ENCODE results near the gene POLA2. TPM values are rescaled to one million over a fixed set of nuclear protein-coding genes. Genes with fewer than 3 reads are reported as not detected.

Gene POLA2
- total and polyA plus RNA-seq, 4 donors = 1.5 to 6.1 (median 3.2) TPM

- peaks cover 0 to 14% (median 9%) of the 10 kb centered on the region in 4 donors for H3K4me1 ChIP-seq (ENCODE audit: control insufficient read depth in 4 of 4, insufficient read depth in 4 of 4, low read length in 3 of 4)
- peaks cover 0 to 2% (median 0%) of the 10 kb centered on the region in 4 donors for H3K36me3 ChIP-seq (ENCODE audit: control insufficient read depth in 4 of 4, insufficient read depth in 3 of 4, low read depth in 1 of 4, low read length in 3 of 4)
- H3K9ac ChIP-seq (ENCODE audit: low read depth in 1 of 2, low read length in 2 of 2) = no peak overlapping the region
- no peaks in the 10 kb centered on the region for H3K9me3 ChIP-seq (ENCODE audit: control insufficient read depth in 4 of 4, low read length in 3 of 4)
- no peak overlapping the region for H3K27ac ChIP-seq (ENCODE audit: low read depth in 1 of 2, low read length in 2 of 2)
- DNase-seq (ENCODE audit: low spot score) = no peak
- no peak for TF ChIP-seq YY1 (IDR thresholded peaks at IDR 0.05)
- TF ChIP-seq NR2F2 (IDR thresholded peaks at IDR 0.05) = no peak
- no peak for TF ChIP-seq HNF4A (conservative IDR thresholded peaks at IDR 0.05)
- TF ChIP-seq HNF4G (IDR thresholded peaks at IDR 0.05) = no peak
- TF ChIP-seq ZBTB33 (IDR thresholded peaks at IDR 0.05) = no peak
- no peak for TF ChIP-seq FOXA1 (IDR thresholded peaks at IDR 0.05)
- TF ChIP-seq ATF3 (IDR thresholded peaks at IDR 0.05) = no peak
- TF ChIP-seq MAX (IDR thresholded peaks at IDR 0.05) = no peak
- TF ChIP-seq SP1 (IDR thresholded peaks at IDR 0.05) = no peak
- TF ChIP-seq CTCF (IDR thresholded peaks at IDR 0.05; ENCODE audit: low read depth, low read length, missing input control) = no peak
- TF ChIP-seq FOXA2 (IDR thresholded peaks at IDR 0.05) = no peak
- TF ChIP-seq RXRA (IDR thresholded peaks at IDR 0.05) = no peak
- whole genome bisulfite sequencing = 87% methylated on average over 8 of the region's 8 CpGs
- no peak overlapping the region for H3K4me3 ChIP-seq (ENCODE audit: low read depth in 1 of 3, low read length in 3 of 3)
- H3K27me3 ChIP-seq (ENCODE audit: control insufficient read depth in 4 of 4, insufficient read depth in 4 of 4, low read length in 3 of 4) = no peaks in the 10 kb centered on the region
Observed at GRCh38 chr11:65223011-65223410, 38.8 kb upstream of the POLA2 start.

GRCh38 chr11:65224930-65225278 is 36.9 kb upstream of the POLA2 start:
- H3K4me3 ChIP-seq (ENCODE audit: low read depth in 1 of 3, low read length in 3 of 3) = no peak overlapping the region
- H3K9me3 ChIP-seq (ENCODE audit: control insufficient read depth in 4 of 4, low read length in 3 of 4) = no peaks in the 10 kb centered on the region
- peak overlapping the region in 1 of 2 donors; percentile 33 for H3K27ac ChIP-seq (ENCODE audit: low read depth in 1 of 2, low read length in 2 of 2)
- H3K36me3 ChIP-seq (ENCODE audit: control insufficient read depth in 4 of 4, insufficient read depth in 3 of 4, low read depth in 1 of 4, low read length in 3 of 4) = no peaks in the 10 kb centered on the region
- TF ChIP-seq FOXA1 (IDR thresholded peaks at IDR 0.05) (no peak), RXRA (IDR thresholded peaks at IDR 0.05) (no peak), FOXA2 (IDR thresholded peaks at IDR 0.05) (no peak), NR2F2 (IDR thresholded peaks at IDR 0.05) (no peak), MAX (IDR thresholded peaks at IDR 0.05) (no peak), YY1 (IDR thresholded peaks at IDR 0.05) (no peak), TAF1 (conservative IDR thresholded peaks at IDR 0.05) (no peak), JUND (IDR thresholded peaks at IDR 0.05) (no peak), HNF4A (conservative IDR thresholded peaks at IDR 0.05) (no peak), CTCF (IDR thresholded peaks at IDR 0.05; ENCODE audit: low read depth, low read length, missing input control) (no peak), RAD21 (IDR thresholded peaks at IDR 0.05) (no peak), ATF3 (IDR thresholded peaks at IDR 0.05) (no peak), HNF4G (IDR thresholded peaks at IDR 0.05) (no peak), GABPA (IDR thresholded peaks at IDR 0.05 in 1 of 2, conservative IDR thresholded peaks at IDR 0.05 in 1 of 2) (no peak), REST (IDR thresholded peaks at IDR 0.05) (no peak), EGR1 (IDR thresholded peaks at IDR 0.05; ENCODE audit: low read depth in 2 of 2) (no peak), SP1 (IDR thresholded peaks at IDR 0.05) (no peak), ZBTB33 (IDR thresholded peaks at IDR 0.05) (no peak)
- WGBS = 74% methylated on average over 5 of the region's 5 CpGs
- no peaks in the 10 kb centered on the region for H3K27me3 ChIP-seq (ENCODE audit: control insufficient read depth in 4 of 4, insufficient read depth in 4 of 4, low read length in 3 of 4)
- peaks cover 0 to 14% (median 9%) of the 10 kb centered on the region in 4 donors for H3K4me1 ChIP-seq (ENCODE audit: control insufficient read depth in 4 of 4, insufficient read depth in 4 of 4, low read length in 3 of 4)
- no peak for DNase-seq (ENCODE audit: low spot score)
- no peak overlapping the region for H3K9ac ChIP-seq (ENCODE audit: low read depth in 1 of 2, low read length in 2 of 2)
